Frontal cortex (tissue), 4 donors: ENCODE data around the gene BEST2. TPM values are rescaled to one million over a fixed set of nuclear protein-coding genes. Genes with fewer than 3 reads are reported as not detected.

Experiments used
- DNase-seq, 2 donors: peaks; one replicate each; pipeline ENCODE4 v3.0.0; 2012; ENCODE audit warnings: low spot score in 2 of 2
- FAIRE-seq: peaks from 2 replicates; lab custom pipeline; 2012; peaks lifted over from hg19 to GRCh38; lab: Jason Lieb, UNC
- total RNA-seq: library from RNA; depleted of rRNA; stranded (reverse); fragments of >200 nt; gene quantifications from one replicate; pipeline ENCODE4 v1.2.3, GENCODE V29; 2014
- donor health status: control.
- donor health status: control.
- donor health status: control.

BEST2 gene
- total RNA-seq, 1 donor from 2014 or later = not detected

DNA sequence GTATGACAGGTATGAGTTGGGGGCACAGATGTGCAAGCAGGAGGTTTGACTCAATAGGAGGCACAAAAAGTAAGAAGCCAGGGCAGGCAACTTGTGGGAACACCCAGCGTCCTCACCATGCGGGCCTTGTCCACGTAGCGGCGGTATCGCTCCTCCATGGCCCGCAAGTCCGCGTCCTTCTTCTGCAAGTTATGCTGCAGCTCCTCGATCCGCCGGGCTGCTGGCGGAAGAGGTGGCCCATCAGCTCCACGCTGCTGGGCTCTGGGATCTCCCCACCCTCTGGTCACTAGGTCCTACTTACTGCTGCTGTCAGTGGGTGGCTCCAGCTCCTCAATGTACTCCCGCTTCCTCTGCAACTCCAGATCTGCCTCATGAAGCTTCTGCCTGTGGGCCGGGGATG is 13.1 kb downstream of the BEST2 start:
- FAIRE-seq = no peak
- no peak for DNase-seq

GRCh38 chr19:12766051-12766521 is 14.5 kb downstream of the BEST2 start:
- FAIRE-seq = no peak
- peak; percentile 75 to 80 for DNase-seq

DNA sequence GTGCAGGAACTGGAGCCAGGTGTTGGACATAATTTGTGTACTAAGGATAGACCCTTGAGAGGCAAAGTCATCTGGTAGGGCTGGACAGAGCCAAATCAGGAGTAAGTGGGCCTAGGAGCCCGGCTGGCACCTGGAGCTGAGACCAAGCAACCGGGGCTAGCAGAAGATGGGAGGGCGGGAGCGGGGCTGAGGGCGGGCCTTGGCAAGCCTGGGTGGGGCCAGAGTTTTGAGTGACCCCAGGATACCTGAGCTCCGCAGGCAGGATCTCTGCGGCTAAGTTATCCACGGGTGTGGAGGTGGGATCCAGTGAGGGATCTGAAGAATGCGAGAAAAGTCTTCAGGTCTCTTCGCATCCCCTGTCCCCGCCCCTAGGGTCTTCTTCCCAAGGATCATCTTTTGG is 15.6 kb downstream of the BEST2 start:
- DNase-seq (no peak), FAIRE-seq (no peak)

GRCh38 chr19:12767666-12768065 is 16.1 kb downstream of the BEST2 start:
- no peak for FAIRE-seq
- no peak for DNase-seq

- DNase-seq = no peak
- no peak for FAIRE-seq
Measured at GRCh38 chr19:12769689-12770088, 18.1 kb downstream of the BEST2 start.

GRCh38 chr19:12770922-12771321 is 19.3 kb downstream of the BEST2 start:
- no peak for FAIRE-seq

GRCh38 chr19:12772323-12772722 is 20.7 kb downstream of the BEST2 start:
- FAIRE-seq (no peak), DNase-seq (no peak)

More at GRCh38 chr19:12770922-12771321, 19.3 kb downstream of the BEST2 start:
- no peak for DNase-seq

GRCh38 chr19:12773571-12773970 is 22.0 kb downstream of the BEST2 start:
- no peak for DNase-seq
- FAIRE-seq = no peak

- DNase-seq (no peak), FAIRE-seq (no peak)
Measured at GRCh38 chr19:12774588-12775555, 23.3 kb downstream of the BEST2 start, which contains the start of gene HOOK2. Gene HOOK2 (minus strand): TSS chr19:12775552. CDS start chr19:12775449, 103 bp downstream.

DNA sequence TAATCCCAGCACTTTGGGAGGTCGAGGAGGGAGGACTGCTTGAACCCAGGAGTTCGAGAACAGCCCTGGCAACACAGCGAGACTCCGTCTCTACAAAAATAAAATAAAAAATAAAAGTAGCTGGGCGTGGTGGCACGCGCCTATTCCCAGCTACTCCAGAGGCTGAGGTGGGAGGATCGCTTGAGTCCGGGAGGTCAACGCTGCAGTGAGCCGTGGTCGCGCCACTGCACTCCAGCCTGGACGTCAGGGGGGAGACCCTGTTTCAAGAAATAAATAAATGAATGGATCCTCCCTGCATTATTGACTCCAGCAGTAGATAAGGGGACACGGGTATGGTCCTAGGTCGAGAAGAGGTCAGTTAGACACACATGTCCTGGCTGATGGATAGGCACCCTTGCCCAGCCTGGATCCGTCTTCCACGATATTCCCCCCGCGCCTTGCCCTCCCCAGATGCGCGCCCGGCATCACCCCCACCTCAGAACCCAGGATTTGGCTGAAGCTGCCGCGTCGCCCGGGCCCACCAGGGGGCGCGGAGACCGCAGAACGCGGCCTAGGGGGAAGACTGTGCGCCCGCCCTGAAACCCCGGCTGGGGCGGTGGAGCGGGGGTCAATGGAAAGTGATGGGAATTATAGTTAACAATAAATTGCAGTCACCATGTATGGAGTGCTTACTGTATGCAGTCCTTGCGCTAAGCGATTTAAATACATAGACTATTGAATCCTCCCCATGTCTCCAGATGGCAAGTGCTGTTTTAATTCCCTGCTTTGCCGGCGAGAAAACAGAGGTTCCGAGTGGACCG is 25.8 kb downstream of the BEST2 start:
- DNase-seq (peak; percentile 73 to 81), FAIRE-seq (no peak)

DNA sequence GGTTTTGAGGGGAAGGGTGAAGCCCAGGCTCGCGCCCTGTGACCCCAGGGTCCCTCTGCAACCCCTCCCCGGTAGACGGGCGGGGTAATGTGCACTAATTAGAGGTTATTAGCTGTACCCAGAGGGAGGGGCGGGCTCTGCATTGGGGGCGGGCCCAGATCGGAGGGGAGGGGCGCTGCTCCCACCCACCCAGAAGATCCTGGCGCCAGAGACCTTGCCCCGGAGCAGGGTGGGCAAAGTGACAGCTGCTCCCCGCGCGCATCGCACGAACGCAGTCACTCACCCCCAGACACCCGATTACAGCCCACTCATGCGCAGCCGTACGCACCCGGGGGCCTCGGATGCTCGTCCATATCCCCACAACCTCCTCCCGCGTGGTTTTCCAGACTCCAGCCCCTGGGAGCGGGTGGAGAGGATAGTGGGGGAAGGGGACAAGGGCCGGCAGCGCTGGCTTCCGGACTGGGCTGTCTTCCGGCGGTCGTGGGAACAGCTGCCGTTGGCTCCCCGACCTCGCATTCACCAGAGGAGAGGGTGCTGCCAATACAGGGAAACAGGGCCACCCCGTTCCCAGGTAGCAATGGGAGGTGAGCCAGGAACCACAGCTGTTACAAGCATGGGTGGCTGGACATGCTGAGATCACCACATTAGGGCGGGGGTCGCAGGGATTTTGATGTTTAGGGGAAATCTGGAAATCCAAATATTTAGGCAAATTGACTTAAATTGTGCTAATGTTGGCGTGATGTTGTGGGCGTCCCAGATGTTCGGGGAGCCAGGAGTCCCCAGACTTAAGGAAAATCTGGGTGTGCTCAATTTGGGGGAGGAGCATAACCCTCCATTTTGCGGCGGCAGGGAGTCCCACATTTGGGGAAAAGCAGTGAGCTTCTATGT is 26.7 kb downstream of the BEST2 start:
- no peak for FAIRE-seq
- no peak for DNase-seq

GRCh38 chr19:12778905-12779161 is 27.2 kb downstream of the BEST2 start:
- no peak for DNase-seq
- FAIRE-seq = no peak

DNA sequence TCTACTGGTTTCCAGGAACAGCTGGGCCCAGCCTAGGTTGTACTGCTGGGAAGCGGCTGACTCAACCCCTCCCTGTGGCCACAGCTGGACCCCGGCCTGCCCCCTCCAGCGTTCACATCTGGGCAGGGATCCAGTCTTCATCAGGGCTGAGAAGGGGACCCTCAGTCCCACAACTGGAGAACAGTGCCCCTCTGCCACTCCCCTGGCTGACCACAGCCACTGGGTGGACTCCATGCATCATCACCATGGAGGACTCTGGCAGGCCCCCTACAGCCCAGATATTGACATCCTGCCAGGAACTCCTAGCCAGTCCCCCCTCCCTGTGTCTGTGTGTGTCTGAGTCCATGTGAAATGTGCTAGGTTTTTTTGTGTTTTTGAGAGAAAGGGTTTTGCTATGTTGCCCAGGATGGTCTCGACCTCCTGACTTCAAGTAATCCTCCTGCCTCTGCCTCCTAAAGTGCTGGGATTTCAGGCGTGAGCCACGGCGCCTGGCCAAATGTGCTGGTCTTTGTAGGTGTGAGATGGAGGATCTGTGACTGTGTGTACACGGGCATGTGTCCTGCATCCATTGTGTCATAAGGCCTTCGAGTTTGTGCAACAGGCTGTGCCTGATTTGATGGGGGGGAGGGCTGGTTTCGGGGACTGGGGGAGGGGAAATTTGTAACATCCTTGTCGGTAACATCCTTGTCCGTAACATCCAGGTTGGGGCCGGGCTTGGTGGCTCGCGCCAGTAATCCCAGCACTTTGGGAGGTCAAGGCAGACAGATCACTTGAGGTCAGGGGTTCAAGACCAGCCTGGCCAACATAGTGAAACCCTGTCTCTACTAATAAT is 27.8 kb downstream of the BEST2 start:
- FAIRE-seq = no peak
- DNase-seq = no peak

GRCh38 chr19:12782174-12782423 is 30.5 kb downstream of the BEST2 start:
- DNase-seq (no peak), FAIRE-seq (no peak)

DNA sequence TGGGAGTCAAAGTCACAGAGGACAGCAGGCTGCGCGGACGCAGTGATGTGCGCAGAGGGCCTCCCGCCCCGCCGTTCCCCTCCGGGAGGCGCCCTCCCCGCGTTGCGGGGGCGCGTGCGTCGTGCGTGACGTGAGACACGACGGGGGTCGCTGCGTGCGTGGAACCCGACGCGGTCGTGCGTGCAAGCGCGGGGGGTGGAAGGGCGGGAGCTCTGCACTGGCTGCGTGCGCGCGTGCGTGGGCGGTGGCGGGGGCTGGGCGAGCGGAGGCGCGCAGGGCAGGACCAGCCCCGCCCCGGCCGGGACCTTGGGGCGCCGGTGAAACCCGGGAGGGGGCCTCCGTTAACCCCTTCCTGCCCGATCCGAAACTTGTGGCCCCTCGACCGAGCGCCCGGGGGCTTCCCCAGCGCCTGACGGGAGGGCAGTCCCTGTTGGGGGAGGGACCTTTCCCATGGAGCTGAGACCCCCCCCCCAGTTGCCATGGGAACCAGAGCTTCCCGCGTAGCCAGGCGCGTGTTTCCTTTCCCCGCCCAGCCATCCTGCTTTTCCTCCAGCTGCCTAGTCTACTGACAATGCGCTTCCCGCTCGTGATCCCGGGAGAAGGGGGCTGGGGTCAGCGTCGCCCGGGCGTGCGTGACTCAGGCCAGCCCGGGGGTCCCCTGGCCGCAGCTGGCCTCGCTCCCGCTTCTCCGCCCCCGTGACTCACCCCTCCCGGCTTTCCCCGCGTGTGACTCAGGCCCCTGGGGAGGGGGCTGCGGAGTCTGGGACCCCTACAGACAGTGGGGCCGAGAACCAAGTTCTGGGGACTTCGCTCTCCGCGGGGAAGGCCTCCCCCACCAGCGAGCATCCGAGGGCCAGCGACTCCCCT is 31.1 kb downstream of the BEST2 start:
- no peak for FAIRE-seq
- DNase-seq = peak; percentile 81 to 85

DNA sequence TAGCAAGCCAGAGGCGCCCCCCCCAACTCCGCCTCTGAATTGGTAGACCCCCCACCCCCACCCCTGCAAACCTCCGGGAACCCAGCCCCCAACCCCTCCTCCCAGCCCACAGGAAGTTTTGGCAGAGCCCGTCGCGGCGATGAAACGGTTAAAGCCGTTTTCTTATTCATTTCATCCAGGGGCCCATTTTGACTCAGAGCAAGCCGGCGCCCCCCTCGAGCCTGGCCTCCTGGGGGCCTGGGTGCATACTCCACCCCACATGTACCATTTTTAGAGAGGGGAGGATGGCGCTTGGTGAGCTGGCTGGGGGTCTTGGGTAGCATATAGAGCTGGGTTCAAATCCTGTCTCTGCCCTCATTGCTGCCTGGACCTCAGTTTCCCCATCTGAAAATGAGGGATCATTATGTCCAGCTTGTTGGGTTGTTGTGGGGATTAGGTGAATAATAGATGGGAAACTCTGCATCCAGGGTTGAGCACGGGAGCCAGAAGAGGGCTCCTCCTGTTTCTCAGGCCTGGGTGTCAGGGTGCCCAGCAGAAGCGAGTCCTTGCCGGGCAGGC is 31.8 kb downstream of the BEST2 start:
- DNase-seq = no peak

GRCh38 chr19:12783849-12784393 is 32.3 kb downstream of the BEST2 start:
- FAIRE-seq = no peak
- DNase-seq = no peak

More for the DNA sequence above, 31.8 kb downstream of the BEST2 start:
- no peak for FAIRE-seq

DNA sequence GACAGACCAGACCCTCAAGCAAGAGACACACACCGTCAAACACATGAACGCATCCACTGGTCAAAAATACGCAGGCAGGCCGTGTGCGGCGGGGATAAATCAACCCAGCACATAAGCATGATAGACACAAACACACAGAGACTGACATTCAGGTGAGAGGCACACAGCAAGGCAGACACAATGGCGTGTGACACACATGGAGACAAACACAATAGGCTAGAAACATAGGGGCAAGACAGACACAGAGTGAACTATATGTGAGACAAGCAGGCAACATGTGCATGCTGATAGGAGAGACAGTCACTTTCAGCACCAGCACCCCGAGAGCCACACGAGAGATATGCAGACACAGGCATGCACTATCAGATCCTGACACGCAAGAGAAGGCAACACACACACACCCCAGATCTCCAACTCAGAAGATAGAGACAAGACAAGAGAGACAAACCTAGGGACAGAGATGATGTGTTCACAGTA is 32.8 kb downstream of the BEST2 start:
- FAIRE-seq = no peak
- no peak for DNase-seq
